Measurements from ENCODE around the gene ABHD5.

Gene ABHD5

DNA sequence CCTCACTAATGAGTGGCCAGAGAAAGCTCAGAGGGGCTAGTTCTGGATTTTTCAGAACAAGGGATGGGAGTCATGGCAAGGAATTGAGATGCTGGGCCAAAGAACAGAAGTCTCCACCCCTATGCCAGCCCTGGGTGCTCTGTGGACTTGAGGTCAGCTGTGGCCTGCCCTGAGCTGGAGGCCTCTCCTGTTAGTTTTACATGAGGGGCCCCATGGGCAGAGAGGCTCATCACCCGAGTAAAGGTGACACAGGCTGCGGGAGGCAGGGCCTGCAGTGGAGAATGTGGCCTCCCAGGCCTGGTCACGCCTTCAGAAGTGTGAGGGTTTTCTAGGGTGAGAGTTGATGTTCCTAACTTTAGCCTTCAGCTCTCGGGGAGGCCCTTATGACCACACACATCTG, 44.9 kb downstream of the ABHD5 start:
- H3K27ac ChIP-seq: no peak overlapping the region
- TF ChIP-seq, protein P1, sequence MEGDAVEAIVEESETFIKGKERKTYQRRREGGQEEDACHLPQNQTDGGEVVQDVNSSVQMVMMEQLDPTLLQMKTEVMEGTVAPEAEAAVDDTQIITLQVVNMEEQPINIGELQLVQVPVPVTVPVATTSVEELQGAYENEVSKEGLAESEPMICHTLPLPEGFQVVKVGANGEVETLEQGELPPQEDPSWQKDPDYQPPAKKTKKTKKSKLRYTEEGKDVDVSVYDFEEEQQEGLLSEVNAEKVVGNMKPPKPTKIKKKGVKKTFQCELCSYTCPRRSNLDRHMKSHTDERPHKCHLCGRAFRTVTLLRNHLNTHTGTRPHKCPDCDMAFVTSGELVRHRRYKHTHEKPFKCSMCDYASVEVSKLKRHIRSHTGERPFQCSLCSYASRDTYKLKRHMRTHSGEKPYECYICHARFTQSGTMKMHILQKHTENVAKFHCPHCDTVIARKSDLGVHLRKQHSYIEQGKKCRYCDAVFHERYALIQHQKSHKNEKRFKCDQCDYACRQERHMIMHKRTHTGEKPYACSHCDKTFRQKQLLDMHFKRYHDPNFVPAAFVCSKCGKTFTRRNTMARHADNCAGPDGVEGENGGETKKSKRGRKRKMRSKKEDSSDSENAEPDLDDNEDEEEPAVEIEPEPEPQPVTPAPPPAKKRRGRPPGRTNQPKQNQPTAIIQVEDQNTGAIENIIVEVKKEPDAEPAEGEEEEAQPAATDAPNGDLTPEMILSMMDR (conservative IDR thresholded peaks at IDR 0.05): no peak
- no peak for TF ChIP-seq ZFX (IDR thresholded peaks at IDR 0.05)

DNA sequence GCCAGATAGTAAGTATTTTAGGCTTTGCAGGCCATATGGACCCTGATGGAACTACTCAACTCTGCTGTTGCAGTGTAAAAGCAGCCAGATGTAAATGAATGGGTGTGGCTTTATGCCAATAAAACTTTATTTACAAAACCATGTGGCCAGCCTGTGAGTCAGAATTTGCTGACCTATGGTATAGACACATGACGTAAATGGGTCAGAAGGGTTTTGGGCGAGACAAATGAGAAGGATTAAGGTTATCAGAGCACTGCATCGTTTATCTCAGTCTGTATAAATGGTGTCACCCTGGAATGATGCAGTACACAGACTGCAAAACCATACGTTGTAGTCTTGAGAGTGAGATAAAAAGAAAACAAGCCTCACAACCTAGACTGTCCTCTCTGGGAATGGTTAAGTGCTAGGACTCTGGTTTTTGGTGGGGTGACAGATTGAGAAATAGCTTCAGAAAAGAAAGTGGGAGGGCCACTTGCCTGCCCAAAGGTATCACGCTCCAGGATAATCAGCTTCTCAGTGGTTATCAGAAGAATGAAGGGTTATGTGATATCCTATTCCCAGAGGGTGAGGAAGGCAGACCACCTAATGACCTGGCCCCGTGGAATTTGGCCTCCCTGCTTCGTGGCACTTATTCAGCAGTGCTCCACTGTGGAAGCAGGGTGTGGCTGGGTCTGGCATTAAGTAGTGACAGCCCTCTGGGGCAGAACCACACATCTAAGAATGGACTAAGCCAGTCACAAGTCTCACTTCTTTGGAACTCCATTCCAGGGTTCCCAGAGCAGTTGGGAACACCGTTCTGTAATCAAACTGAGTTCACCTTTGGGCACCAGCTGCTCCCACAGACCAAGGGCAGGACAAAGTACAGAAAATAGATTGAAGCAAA, 46.1 kb downstream of the ABHD5 start:
- no peak overlapping the region; the same call in 1 of the 2 replicates for H3K27ac ChIP-seq
- TF ChIP-seq, protein P1 (conservative IDR thresholded peaks at IDR 0.05): no peak

DNA sequence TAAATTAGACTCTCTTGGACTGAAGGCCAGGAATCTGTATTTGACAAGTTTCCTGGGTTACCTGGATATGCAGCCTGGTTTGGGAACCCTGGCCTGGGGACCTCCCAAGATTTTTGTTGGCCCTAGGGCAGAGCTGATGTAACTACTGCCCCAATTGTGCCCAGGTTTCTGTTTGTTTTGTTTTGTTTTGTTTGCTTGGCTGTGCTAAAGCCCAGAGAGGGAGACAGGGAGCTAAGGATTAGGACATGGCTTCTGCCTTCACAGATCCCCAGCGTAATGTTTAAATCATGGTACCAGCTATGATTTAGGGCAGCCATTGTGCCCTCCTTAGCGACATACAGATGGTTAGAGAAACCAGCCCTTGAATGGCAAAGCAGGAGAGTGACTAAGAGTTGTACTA, 47.6 kb downstream of the ABHD5 start:
- peak overlapping the region; percentile 53 for H3K27ac ChIP-seq
- TF ChIP-seq, protein P1 (conservative IDR thresholded peaks at IDR 0.05): no peak
- peak; percentile 32; the same call in 1 of the 2 replicates for TF ChIP-seq ZFX (IDR thresholded peaks at IDR 0.05)

DNA sequence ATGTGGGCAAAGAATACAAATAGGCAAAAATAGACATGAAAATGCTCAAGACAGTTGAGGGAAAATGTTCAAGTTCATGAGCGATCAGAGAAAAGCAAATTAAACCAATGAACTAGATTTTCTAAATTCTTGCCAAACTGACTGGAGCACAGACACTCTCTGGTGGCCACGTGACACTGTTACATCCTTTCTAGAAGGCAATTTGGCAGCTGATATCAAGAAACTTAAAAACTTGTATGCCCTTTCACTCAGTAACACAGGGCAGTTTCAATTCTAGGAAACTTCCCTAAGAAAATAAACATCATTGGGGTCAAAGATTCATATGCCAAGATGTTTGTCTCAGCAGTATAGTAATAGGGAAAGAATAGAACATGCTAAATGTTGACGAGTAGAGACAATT, 52.2 kb downstream of the ABHD5 start:
- no peak for TF ChIP-seq ZFX (IDR thresholded peaks at IDR 0.05)
- TF ChIP-seq, protein P1 (conservative IDR thresholded peaks at IDR 0.05): no peak
- no peak overlapping the region for H3K27ac ChIP-seq

- no peak for TF ChIP-seq ZFX (IDR thresholded peaks at IDR 0.05)
- TF ChIP-seq, protein P1 (conservative IDR thresholded peaks at IDR 0.05): no peak
- no peak overlapping the region for H3K27ac ChIP-seq
Measured at GRCh38 chr3:43747641-43748040, 56.9 kb downstream of the ABHD5 start.

DNA sequence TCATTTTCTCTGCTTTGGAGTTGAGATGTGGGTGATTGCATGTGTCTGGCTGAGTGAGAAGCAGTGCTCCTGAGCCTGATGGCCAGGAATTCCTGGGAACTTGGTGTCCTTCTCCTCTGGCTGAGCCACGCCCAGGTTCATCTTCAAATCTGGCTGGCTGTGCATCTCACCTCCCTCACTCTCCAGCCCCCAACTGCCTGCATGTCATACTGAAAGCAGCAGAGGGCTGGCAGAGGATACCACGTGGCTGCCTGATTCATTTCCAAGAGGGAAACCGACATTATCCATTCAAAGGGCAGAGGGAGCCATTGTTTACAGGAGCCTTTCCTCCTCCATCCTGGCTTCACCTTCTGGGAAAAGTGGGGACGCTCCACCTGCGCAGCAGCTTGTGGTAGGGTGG, 57.4 kb downstream of the ABHD5 start:
- H3K27ac ChIP-seq: no peak overlapping the region
- no peak for TF ChIP-seq ZFX (IDR thresholded peaks at IDR 0.05)
- TF ChIP-seq, protein P1 (conservative IDR thresholded peaks at IDR 0.05): no peak

DNA sequence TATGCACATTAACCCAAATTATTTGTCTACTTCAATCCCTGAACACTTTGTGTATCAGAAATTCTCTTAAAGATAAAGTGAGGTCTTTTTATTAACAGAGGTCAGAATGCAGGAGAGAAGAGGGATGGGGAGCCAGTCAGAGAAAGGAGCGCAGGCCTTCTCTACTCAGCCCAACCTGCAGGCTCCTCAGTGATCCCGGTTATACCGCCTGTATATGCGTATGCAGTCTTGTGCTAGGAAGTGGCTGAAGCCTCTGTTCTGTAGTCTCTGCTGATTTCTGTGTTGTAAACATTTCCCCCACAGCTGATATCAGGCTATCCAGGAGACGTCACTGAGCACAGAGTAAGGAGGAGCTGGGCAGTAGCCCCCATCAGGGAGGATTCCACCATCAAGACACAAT, 57.9 kb downstream of the ABHD5 start:
- TF ChIP-seq, protein P1 (conservative IDR thresholded peaks at IDR 0.05): no peak
- no peak for TF ChIP-seq ZFX (IDR thresholded peaks at IDR 0.05)

More for the DNA sequence above, 57.9 kb downstream of the ABHD5 start:
- H3K27ac ChIP-seq: no peak overlapping the region

Data from C4-2B (cell line).